ENCODE measurements around the gene TENM3.

DNA sequence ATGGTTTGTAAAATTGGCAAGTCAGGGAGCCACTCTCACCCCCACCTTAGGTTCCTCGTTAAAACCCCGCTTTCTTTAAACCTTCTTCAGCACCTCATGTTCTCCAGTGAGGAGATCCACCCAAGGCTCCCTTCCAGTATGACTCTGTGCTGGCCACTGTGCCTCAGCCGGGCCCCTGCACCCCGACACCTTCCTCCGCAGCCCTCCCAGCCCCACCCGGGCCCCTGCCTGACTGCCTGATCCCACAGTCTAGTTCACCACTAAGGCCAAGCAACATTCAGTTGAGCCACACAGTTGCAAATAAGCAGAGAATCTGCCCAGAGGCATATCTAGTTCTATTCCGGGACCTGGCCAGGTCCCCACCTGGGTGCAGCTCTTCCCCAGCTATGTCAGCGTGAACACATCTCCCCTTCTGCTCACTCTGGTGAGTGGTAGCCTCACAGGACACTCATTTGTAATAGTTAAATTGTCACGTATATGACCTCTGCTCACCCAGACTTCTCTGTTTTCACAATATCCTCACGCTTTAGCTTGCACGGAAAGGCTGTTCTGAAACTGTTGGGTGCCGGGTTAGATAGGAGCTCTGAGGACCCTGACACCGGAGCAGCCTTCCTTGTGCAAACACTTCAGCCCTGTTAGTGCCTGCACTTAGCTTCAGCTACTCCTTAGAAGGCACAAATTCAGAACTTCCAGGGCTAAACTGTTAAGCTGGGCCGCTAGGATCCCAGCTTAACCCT, 527.2 kb downstream of the TENM3 start:
- TF ChIP-seq, protein P1, sequence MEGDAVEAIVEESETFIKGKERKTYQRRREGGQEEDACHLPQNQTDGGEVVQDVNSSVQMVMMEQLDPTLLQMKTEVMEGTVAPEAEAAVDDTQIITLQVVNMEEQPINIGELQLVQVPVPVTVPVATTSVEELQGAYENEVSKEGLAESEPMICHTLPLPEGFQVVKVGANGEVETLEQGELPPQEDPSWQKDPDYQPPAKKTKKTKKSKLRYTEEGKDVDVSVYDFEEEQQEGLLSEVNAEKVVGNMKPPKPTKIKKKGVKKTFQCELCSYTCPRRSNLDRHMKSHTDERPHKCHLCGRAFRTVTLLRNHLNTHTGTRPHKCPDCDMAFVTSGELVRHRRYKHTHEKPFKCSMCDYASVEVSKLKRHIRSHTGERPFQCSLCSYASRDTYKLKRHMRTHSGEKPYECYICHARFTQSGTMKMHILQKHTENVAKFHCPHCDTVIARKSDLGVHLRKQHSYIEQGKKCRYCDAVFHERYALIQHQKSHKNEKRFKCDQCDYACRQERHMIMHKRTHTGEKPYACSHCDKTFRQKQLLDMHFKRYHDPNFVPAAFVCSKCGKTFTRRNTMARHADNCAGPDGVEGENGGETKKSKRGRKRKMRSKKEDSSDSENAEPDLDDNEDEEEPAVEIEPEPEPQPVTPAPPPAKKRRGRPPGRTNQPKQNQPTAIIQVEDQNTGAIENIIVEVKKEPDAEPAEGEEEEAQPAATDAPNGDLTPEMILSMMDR (IDR thresholded peaks at IDR 0.05; ENCODE audit: low read depth, low read length, poor library complexity, severe bottlenecking): no peak
- TF ChIP-seq EZH2phosphoT487 (IDR thresholded peaks at IDR 0.05; ENCODE audit: borderline replicate concordance, low read length): no peak
